Activated naive CD4-positive, alpha-beta T cell treated with anti-CD3 and anti-CD28 coated beads for 36 hours (primary cell): ENCODE measurements around the gene OTX1. TPM values are rescaled to one million over a fixed set of nuclear protein-coding genes. Genes with fewer than 3 reads are reported as not detected.
"Not testable (repeated sequence)": the region's sequence is repeated elsewhere in the genome, so short reads cannot be mapped to it uniquely, and the experiment has no call there.

ENCODE experiments used
- CTCF ChIA-PET: fragments of 350-600 bp; sonication (Branson Sonifier 250); formaldehyde crosslinking; loops from one replicate; lab custom pipeline; 2021; ENCODE audit warnings: antibody characterized with exemption; lab: Charles Lee
- DNase-seq: peaks from one replicate; pipeline ENCODE4 v3.0.0-alpha.2; 2020
- H3K27ac Mint-ChIP-seq: one replicate; pipeline ENCODE4 v1.8.0; 2021; ENCODE audit warnings: mild to moderate bottlenecking, mixed read lengths
- H3K27me3 Mint-ChIP-seq: one replicate; pipeline ENCODE4 v1.8.0; 2021; ENCODE audit warnings: low read depth, mixed read lengths
- H3K36me3 Mint-ChIP-seq: one replicate; pipeline ENCODE4 v1.8.0; 2021; ENCODE audit warnings: low read depth, mixed read lengths
- H3K4me1 Mint-ChIP-seq: one replicate; pipeline ENCODE4 v1.8.0; 2021; ENCODE audit warnings: low read depth, mixed read lengths
- H3K4me3 Mint-ChIP-seq: one replicate; pipeline ENCODE4 v1.8.0; 2021; ENCODE audit warnings: mild to moderate bottlenecking, moderate library complexity, mixed read lengths
- H3K9me3 Mint-ChIP-seq: one replicate; pipeline ENCODE4 v1.8.0; 2021; ENCODE audit warnings: mixed read lengths
- intact Hi-C: fragments of 100-400 bp; cut with micrococcal nuclease; formaldehyde crosslinking; loops from one replicate; pipeline ENCODE4 v1.15.1; 2023
- total RNA-seq, 2 experiments: library from RNA; stranded (reverse); gene quantifications; one replicate each; pipeline ENCODE4 v1.2.3, GENCODE V29; 2021

Gene OTX1
- not detected for total RNA-seq

GRCh38 chr2:63050334-63051041, at the start of gene OTX1:
Gene OTX1 (plus strand): TSS chr2:63050830. CDS start chr2:63052991, 2,161 bp downstream.
- Mint-ChIP-seq H3K9me3 (no peaks in the 10 kb centered on the region), H3K4me1 (peaks cover 61% of the 10 kb centered on the region), H3K36me3 (peaks cover 5% of the 10 kb centered on the region), H3K4me3 (peak within 1 kb of the TSS; percentile 80), H3K27ac (no peak within 1 kb of the TSS), H3K27me3 (peaks cover 79% of the 10 kb centered on the region)
- intact Hi-C loops: loop anchor here (1.0 to 10.0 kb wide), 6 partner anchors 8 to 792 kb away; partner anchors contain the start of genes EHBP1, TMEM17 and UGP2
- peak; percentile 55 for DNase-seq
- CTCF ChIA-PET: no interaction called here

DNA sequence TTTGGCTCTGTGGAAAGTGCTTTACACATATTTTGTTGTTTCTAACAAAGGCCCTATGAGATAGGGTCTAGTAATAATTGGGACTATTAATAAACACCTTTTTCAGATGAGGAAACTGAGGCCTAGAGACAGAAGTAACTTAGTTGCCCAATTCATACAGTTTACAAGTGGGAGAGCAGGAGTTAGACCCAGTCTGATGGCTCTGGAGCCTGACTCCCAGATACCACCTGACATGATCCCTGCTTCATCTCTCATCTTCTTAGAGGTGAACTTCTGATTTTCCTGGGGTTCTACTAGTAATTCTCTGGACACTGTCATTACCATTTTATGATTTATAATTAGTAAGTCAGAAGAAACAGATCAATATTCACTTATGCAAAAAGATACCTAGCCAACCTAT, 49.1 kb upstream of the OTX1 start:
- Mint-ChIP-seq H3K4me3 (no peak overlapping the region), H3K27ac (no peak overlapping the region), H3K27me3 (no peaks in the 10 kb centered on the region), H3K4me1 (no peaks in the 10 kb centered on the region), H3K36me3 (peaks cover 11% of the 10 kb centered on the region), H3K9me3 (no peaks in the 10 kb centered on the region)
- CTCF ChIA-PET: no interaction called here
- no peak for DNase-seq
- intact Hi-C loops: no loop called here

- H3K27ac Mint-ChIP-seq: no peak overlapping the region
- intact Hi-C loops: no loop called here
- DNase-seq: no peak
- no peak overlapping the region for H3K4me3 Mint-ChIP-seq
- H3K36me3 Mint-ChIP-seq: peaks cover 6% of the 10 kb centered on the region
- no peaks in the 10 kb centered on the region for H3K4me1 Mint-ChIP-seq
- H3K9me3 Mint-ChIP-seq: no peaks in the 10 kb centered on the region
- H3K27me3 Mint-ChIP-seq: no peaks in the 10 kb centered on the region
- CTCF ChIA-PET: no interaction called here
Measured at GRCh38 chr2:63003351-63003750, 47.3 kb upstream of the OTX1 start.

DNA sequence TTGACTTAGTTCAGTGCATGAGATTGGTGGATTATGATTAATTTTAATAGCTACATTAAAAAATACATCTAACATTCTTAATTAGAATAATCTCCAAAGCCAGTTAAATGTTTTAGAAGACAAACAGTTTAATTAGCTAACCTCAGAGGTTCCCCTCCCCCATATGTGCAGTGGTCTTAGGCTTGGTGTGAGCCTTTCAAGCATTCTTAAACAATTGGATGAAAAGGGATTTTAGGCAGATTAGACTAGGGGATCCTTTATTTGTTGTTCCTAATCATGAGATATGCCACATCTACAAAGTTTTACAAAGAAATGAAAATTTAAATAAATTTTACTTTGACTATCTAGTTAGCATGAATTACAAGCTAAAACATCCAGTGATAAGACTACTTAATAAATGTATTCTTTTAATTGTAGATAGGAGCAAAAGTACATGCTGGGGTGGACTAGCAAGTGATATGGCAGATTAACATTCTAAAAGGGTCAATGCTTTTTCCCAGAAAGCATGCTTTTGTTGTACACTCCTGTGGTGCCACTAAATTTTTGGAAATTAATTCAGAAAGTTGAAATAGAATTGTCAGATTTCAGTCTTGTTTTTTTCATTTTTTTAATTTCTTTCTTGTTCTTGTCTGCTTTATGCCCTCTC, 42.7 kb upstream of the OTX1 start:
- no peak for DNase-seq
- Mint-ChIP-seq H3K4me3 (no peak overlapping the region), H3K4me1 (no peaks in the 10 kb centered on the region), H3K36me3 (peaks cover 6% of the 10 kb centered on the region), H3K27ac (no peak overlapping the region), H3K27me3 (no peaks in the 10 kb centered on the region), H3K9me3 (no peaks in the 10 kb centered on the region)
- intact Hi-C loops: no loop called here
- CTCF ChIA-PET: no interaction called here

DNA sequence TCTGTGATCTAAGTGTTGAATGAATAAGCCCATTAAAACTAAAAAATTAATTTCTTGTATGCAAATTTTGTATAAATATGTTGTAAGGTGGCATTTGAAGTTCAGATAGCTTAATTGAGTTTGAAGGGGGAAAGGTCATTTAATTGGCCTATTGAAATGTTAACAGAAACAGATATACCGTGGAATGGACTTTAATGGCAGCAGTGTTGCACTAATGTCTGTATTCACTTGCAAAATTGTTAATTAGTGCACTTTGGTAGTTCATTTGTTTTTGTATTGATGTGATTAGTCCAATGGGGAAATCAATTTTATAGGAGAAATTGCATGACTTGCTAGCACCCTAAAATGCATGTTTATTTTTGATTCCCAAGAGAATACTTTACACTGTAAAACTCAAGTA, 41.8 kb upstream of the OTX1 start:
- CTCF ChIA-PET: no interaction called here
- intact Hi-C loops: no loop called here
- Mint-ChIP-seq H3K4me1 (no peaks in the 10 kb centered on the region), H3K9me3 (no peaks in the 10 kb centered on the region), H3K4me3 (no peak overlapping the region), H3K27me3 (no peaks in the 10 kb centered on the region), H3K27ac (no peak overlapping the region), H3K36me3 (peaks cover 12% of the 10 kb centered on the region)
- no peak for DNase-seq

DNA sequence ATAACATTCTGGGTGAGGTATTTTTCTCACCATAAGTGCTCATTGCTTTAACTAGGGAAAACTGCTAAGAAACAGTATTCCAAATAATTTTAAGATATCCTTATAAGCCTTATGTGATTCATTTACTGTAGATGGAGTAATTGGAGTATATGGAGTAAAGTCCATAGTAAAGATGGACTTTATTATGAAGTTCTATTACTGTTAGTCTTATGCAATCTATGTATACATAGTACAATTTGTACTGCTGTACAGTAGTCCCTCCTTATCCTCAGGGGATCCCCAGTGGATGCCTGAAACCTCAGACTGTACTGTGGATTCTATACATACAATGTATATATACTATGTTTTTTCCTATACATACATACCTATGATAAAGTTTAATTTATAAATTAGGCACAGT, 41.1 kb upstream of the OTX1 start:
- H3K4me1 Mint-ChIP-seq: no peaks in the 10 kb centered on the region
- H3K4me3 Mint-ChIP-seq: no peak overlapping the region
- intact Hi-C loops: no loop called here
- H3K36me3 Mint-ChIP-seq: peaks cover 10% of the 10 kb centered on the region
- H3K27ac Mint-ChIP-seq: no peak overlapping the region
- CTCF ChIA-PET: no interaction called here
- no peaks in the 10 kb centered on the region for H3K27me3 Mint-ChIP-seq
- no peaks in the 10 kb centered on the region for H3K9me3 Mint-ChIP-seq
- no peak for DNase-seq

DNA sequence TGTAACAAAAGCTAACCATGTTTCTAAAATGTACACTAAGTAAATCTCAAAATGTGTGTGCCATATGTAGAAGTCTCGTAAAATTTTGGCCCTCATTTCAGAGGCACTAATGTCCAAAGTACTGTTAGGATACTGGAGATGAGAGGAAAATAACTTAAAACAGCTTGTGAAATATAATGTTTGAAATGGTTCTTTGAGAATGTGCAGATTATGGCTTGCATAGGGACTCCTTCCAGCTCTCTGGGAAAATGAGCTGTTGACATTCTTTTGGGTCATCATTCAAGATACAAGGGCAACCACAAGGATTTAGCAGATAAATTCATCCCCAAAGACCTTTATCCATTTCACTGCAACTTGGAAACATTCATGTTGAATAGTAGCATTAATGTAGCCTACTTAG, 38.1 kb upstream of the OTX1 start:
- intact Hi-C loops: no loop called here
- Mint-ChIP-seq H3K9me3 (no peaks in the 10 kb centered on the region), H3K27ac (no peak overlapping the region), H3K4me1 (no peaks in the 10 kb centered on the region), H3K36me3 (peaks cover 10% of the 10 kb centered on the region), H3K27me3 (no peaks in the 10 kb centered on the region), H3K4me3 (no peak overlapping the region)
- CTCF ChIA-PET: no interaction called here
- DNase-seq: no peak

DNA sequence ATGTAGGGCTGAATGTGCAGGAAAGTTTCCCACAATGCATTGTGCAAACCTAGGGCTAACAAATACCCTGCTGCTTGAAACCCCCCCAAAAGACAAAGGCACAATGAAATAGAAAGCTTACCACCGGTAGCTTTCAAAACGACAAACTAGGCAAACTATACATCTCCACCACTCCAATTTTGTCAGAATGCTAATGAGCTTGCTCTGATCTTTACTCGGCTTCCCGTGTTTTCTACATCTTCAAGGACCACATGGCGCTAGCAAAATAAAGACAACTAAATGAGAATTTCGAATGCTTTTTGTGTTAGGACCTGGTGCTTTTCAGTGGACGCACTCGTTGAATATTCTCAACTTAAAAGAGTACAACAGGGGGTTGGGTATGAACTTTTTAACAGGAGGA, 37.2 kb upstream of the OTX1 start:
- DNase-seq: no peak
- Mint-ChIP-seq H3K36me3 (peaks cover 10% of the 10 kb centered on the region), H3K27ac (no peak overlapping the region), H3K4me3 (no peak overlapping the region), H3K27me3 (no peaks in the 10 kb centered on the region), H3K9me3 (no peaks in the 10 kb centered on the region), H3K4me1 (no peaks in the 10 kb centered on the region)
- CTCF ChIA-PET: no interaction called here
- intact Hi-C loops: no loop called here

GRCh38 chr2:63015389-63015788, 35.2 kb upstream of the OTX1 start:
- peaks cover 10% of the 10 kb centered on the region for H3K36me3 Mint-ChIP-seq
- H3K4me1 Mint-ChIP-seq: no peaks in the 10 kb centered on the region
- H3K4me3 Mint-ChIP-seq: no peak overlapping the region
- intact Hi-C loops: no loop called here
- no peaks in the 10 kb centered on the region for H3K9me3 Mint-ChIP-seq
- CTCF ChIA-PET: no interaction called here
- no peaks in the 10 kb centered on the region for H3K27me3 Mint-ChIP-seq
- DNase-seq: no peak
- H3K27ac Mint-ChIP-seq: no peak overlapping the region

- intact Hi-C loops: no loop called here
- Mint-ChIP-seq H3K27ac (no peak overlapping the region), H3K36me3 (peaks cover 6% of the 10 kb centered on the region), H3K27me3 (no peaks in the 10 kb centered on the region), H3K4me1 (no peaks in the 10 kb centered on the region), H3K9me3 (no peaks in the 10 kb centered on the region), H3K4me3 (no peak overlapping the region)
- CTCF ChIA-PET: no interaction called here
- no peak for DNase-seq
Measured at GRCh38 chr2:63018439-63018838, 32.2 kb upstream of the OTX1 start.

GRCh38 chr2:63019686-63020085, 30.9 kb upstream of the OTX1 start:
- CTCF ChIA-PET, H3K36me3 Mint-ChIP-seq, H3K4me3 Mint-ChIP-seq, H3K4me1 Mint-ChIP-seq, H3K9me3 Mint-ChIP-seq, intact Hi-C loops, DNase-seq, H3K27me3 Mint-ChIP-seq, H3K27ac Mint-ChIP-seq: not testable (repeated sequence)

- CTCF ChIA-PET: no interaction called here
- intact Hi-C loops: loop anchor here (1.0 kb wide), 1 partner anchor 236 kb away; no protein-coding TSS in a partner anchor
- H3K36me3 Mint-ChIP-seq: peaks cover 12% of the 10 kb centered on the region
- DNase-seq: no peak
- no peaks in the 10 kb centered on the region for H3K9me3 Mint-ChIP-seq
- H3K27ac Mint-ChIP-seq: no peak overlapping the region
- H3K4me1 Mint-ChIP-seq: no peaks in the 10 kb centered on the region
- no peaks in the 10 kb centered on the region for H3K27me3 Mint-ChIP-seq
- no peak overlapping the region for H3K4me3 Mint-ChIP-seq
Measured at GRCh38 chr2:63023444-63023843, 27.2 kb upstream of the OTX1 start.

DNA sequence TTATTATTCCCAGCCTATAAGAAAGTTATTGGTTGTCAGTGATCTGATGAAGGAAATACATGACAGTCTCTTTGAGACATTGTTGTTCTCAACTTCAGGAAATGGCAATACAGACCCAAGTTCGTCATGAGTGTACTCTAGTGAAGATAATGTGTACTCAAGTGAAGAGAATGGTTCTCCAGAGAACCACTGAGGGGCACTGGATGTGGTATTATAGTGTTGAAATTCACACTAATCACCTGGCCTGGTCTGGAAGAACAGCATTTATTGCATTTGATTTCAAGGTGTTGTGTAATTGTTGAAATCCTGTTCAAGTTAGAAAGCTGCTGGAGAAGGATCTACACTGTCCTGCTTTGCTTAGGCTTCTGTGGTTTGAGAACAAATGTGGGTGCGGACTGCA, 23.4 kb upstream of the OTX1 start:
- intact Hi-C loops: no loop called here
- H3K36me3 Mint-ChIP-seq: peaks cover 16% of the 10 kb centered on the region
- no peak overlapping the region for H3K4me3 Mint-ChIP-seq
- CTCF ChIA-PET: no interaction called here
- no peaks in the 10 kb centered on the region for H3K27me3 Mint-ChIP-seq
- DNase-seq: no peak
- H3K9me3 Mint-ChIP-seq: no peaks in the 10 kb centered on the region
- no peaks in the 10 kb centered on the region for H3K4me1 Mint-ChIP-seq
- H3K27ac Mint-ChIP-seq: no peak overlapping the region
